HFF-Myc (cell line): Measurements from ENCODE around the gene ST8SIA5.

Source experiments
- DNase-seq: peaks from one replicate; pipeline ENCODE4 v3.0.0-alpha.2; 2011; ENCODE audit warnings: low read depth; ENCODE audit errors: extremely low read depth
- H3K4me3 ChIP-seq: replicated peaks from 2 replicates; pipeline ENCODE4 v1.5.1; 2011; ENCODE audit warnings: low read depth, mild to moderate bottlenecking, control low read depth, low read length
- CTCF ChIP-seq: IDR thresholded peaks from 2 replicates; pipeline ENCODE4 v1.5.1; 2012; ENCODE audit warnings: mild to moderate bottlenecking, low read depth, low read length, control low read depth; ENCODE audit errors: missing control alignments

ST8SIA5 gene

GRCh38 chr18:46696268-46696667 is 60.6 kb downstream of the ST8SIA5 start:
- TF ChIP-seq CTCF: no peak
- H3K4me3 ChIP-seq: no peak overlapping the region
- DNase-seq: no peak

GRCh38 chr18:46693996-46694395 is 62.9 kb downstream of the ST8SIA5 start:
- no peak for DNase-seq
- TF ChIP-seq CTCF: no peak
- H3K4me3 ChIP-seq: no peak overlapping the region

- H3K4me3 ChIP-seq: no peak overlapping the region
- TF ChIP-seq CTCF: no peak
- no peak for DNase-seq
Measured at GRCh38 chr18:46688853-46689525, 67.9 kb downstream of the ST8SIA5 start.

GRCh38 chr18:46686186-46686585 is 70.7 kb downstream of the ST8SIA5 start:
- no peak overlapping the region for H3K4me3 ChIP-seq
- no peak for DNase-seq
- TF ChIP-seq CTCF: no peak

- no peak for DNase-seq
- H3K4me3 ChIP-seq: no peak overlapping the region
- no peak for TF ChIP-seq CTCF
Measured at GRCh38 chr18:46683252-46683651, 73.6 kb downstream of the ST8SIA5 start.

- no peak for TF ChIP-seq CTCF
- H3K4me3 ChIP-seq: no peak overlapping the region
- no peak for DNase-seq
Measured at GRCh38 chr18:46680784-46681695, 75.8 kb downstream of the ST8SIA5 start.
